ENCODE measurements around the gene ZSCAN12. TPM values are rescaled to one million over a fixed set of nuclear protein-coding genes. Genes with fewer than 3 reads are reported as not detected.
A peak's percentile ranks its signal among the peaks of the same experiment; 100 is the strongest.
"Not testable (repeated sequence)": the region's sequence is repeated elsewhere in the genome, so short reads cannot be mapped to it uniquely, and the experiment has no call there.

The ZSCAN12 gene
- total RNA-seq, 2 experiments from 2014 or later = 4.4 to 4.7 TPM

GRCh38 chr6:28365590-28365989 lies 34.0 kb downstream of the ZSCAN12 start:
- H3K4me3 Mint-ChIP-seq; DNase-seq; H3K27me3 Mint-ChIP-seq (ENCODE audit: low read depth); intact Hi-C loops (cut with micrococcal nuclease); H3K4me1 Mint-ChIP-seq (ENCODE audit: low read depth); H3K27ac Mint-ChIP-seq; H3K9me3 Mint-ChIP-seq: not testable (repeated sequence)
- CTCF ChIA-PET = interaction anchor here (1.0 to 1.1 kb wide), 2 partner anchors 9 to 27 kb away, joined by 3 to 4 read pairs; no protein-coding TSS in a partner anchor
- H3K36me3 Mint-ChIP-seq (ENCODE audit: low read depth) = peaks cover 14% of the 10 kb centered on the region

GRCh38 chr6:28360961-28361360 lies 38.6 kb downstream of the ZSCAN12 start:
- CTCF ChIA-PET = no interaction called here
- DNase-seq = no peak
- Mint-ChIP-seq H3K4me1 (ENCODE audit: low read depth) (peaks cover 3% of the 10 kb centered on the region), H3K27ac (no peak overlapping the region), H3K36me3 (ENCODE audit: low read depth) (peaks cover 12% of the 10 kb centered on the region), H3K4me3 (no peak overlapping the region), H3K9me3 (no peaks in the 10 kb centered on the region), H3K27me3 (ENCODE audit: low read depth) (no peaks in the 10 kb centered on the region)
- intact Hi-C loops (cut with micrococcal nuclease) = no loop called here

- CTCF ChIA-PET; H3K27me3 Mint-ChIP-seq (ENCODE audit: low read depth); H3K4me1 Mint-ChIP-seq (ENCODE audit: low read depth); intact Hi-C loops (cut with micrococcal nuclease); H3K9me3 Mint-ChIP-seq; H3K27ac Mint-ChIP-seq; H3K36me3 Mint-ChIP-seq (ENCODE audit: low read depth); H3K4me3 Mint-ChIP-seq; DNase-seq: not testable (repeated sequence)
Observed at GRCh38 chr6:28359562-28359961, 40.0 kb downstream of the ZSCAN12 start.

- Mint-ChIP-seq H3K27me3 (ENCODE audit: low read depth) (no peaks in the 10 kb centered on the region), H3K4me3 (no peak overlapping the region), H3K27ac (no peak overlapping the region), H3K36me3 (ENCODE audit: low read depth) (peaks cover 2% of the 10 kb centered on the region), H3K9me3 (no peaks in the 10 kb centered on the region), H3K4me1 (ENCODE audit: low read depth) (peaks cover 14% of the 10 kb centered on the region)
- no peak for DNase-seq
- intact Hi-C loops (cut with micrococcal nuclease) = loop anchor here (2.0 kb wide), 1 partner anchor 534 kb away; no protein-coding TSS in a partner anchor
- CTCF ChIA-PET = interaction anchor here (1.1 to 2.9 kb wide), 6 partner anchors 15 to 224 kb away, joined by 3 to 27 read pairs (median 8); partner anchors contain the start of genes ZKSCAN8 and ZSCAN31
Observed at GRCh38 chr6:28357036-28357435, 42.5 kb downstream of the ZSCAN12 start.

GRCh38 chr6:28356666-28357020 lies 42.9 kb downstream of the ZSCAN12 start:
- intact Hi-C loops (cut with micrococcal nuclease) = loop anchor here (1.0 to 2.0 kb wide), 4 partner anchors 87 to 534 kb away; no protein-coding TSS in a partner anchor
- H3K4me1 Mint-ChIP-seq (ENCODE audit: low read depth) = peaks cover 16% of the 10 kb centered on the region
- peaks cover 2% of the 10 kb centered on the region for H3K36me3 Mint-ChIP-seq (ENCODE audit: low read depth)
- CTCF ChIA-PET = interaction anchor here (0.6 to 2.9 kb wide), 16 partner anchors 9 to 1136 kb away, joined by 3 to 27 read pairs (median 4); partner anchors contain the start of genes ZKSCAN4, ZKSCAN8 and ZSCAN31
- no peak overlapping the region for H3K27ac Mint-ChIP-seq
- no peak for DNase-seq
- H3K4me3 Mint-ChIP-seq = no peak overlapping the region
- H3K9me3 Mint-ChIP-seq = no peaks in the 10 kb centered on the region
- no peaks in the 10 kb centered on the region for H3K27me3 Mint-ChIP-seq (ENCODE audit: low read depth)

- Mint-ChIP-seq H3K27me3 (ENCODE audit: low read depth) (no peaks in the 10 kb centered on the region), H3K9me3 (no peaks in the 10 kb centered on the region), H3K27ac (peak overlapping the region; percentile 75), H3K4me3 (peak overlapping the region; percentile 80), H3K36me3 (ENCODE audit: low read depth) (peaks cover 2% of the 10 kb centered on the region), H3K4me1 (ENCODE audit: low read depth) (peaks cover 23% of the 10 kb centered on the region)
- peak; percentile 79 for DNase-seq
- intact Hi-C loops (cut with micrococcal nuclease) = loop anchor here (1.0 to 2.0 kb wide), 5 partner anchors 87 to 533 kb away; no protein-coding TSS in a partner anchor
- CTCF ChIA-PET = interaction anchor here (0.6 to 2.9 kb wide), 26 partner anchors 9 to 1137 kb away, joined by 3 to 27 read pairs (median 3); partner anchors contain the start of genes ZKSCAN4, ZKSCAN8 and ZSCAN31
Observed at GRCh38 chr6:28355743-28356665, 43.5 kb downstream of the ZSCAN12 start.

GRCh38 chr6:28354688-28355554 lies 44.6 kb downstream of the ZSCAN12 start:
- Mint-ChIP-seq H3K4me3 (peak overlapping the region; percentile 80), H3K4me1 (ENCODE audit: low read depth) (peaks cover 29% of the 10 kb centered on the region), H3K27ac (no peak overlapping the region), H3K9me3 (no peaks in the 10 kb centered on the region), H3K27me3 (ENCODE audit: low read depth) (no peaks in the 10 kb centered on the region), H3K36me3 (ENCODE audit: low read depth) (no peaks in the 10 kb centered on the region)
- no peak for DNase-seq
- intact Hi-C loops (cut with micrococcal nuclease) = loop anchor here (2.0 kb wide), 1 partner anchor 142 kb away; no protein-coding TSS in a partner anchor
- CTCF ChIA-PET = interaction anchor here (0.8 to 2.9 kb wide), 10 partner anchors 17 to 301 kb away, joined by 3 to 27 read pairs (median 3); partner anchors contain the start of genes ZKSCAN8 and ZSCAN31

GRCh38 chr6:28353981-28354676 lies 45.4 kb downstream of the ZSCAN12 start:
- CTCF ChIA-PET = interaction anchor here (0.8 to 2.9 kb wide), 3 partner anchors 9 to 216 kb away, joined by 3 to 10 read pairs (median 3); partner anchors contain the start of gene ZSCAN31
- no peak for DNase-seq
- intact Hi-C loops (cut with micrococcal nuclease) = loop anchor here (2.0 kb wide), 1 partner anchor 141 kb away; no protein-coding TSS in a partner anchor

GRCh38 chr6:28353356-28353755 lies 46.2 kb downstream of the ZSCAN12 start:
- CTCF ChIA-PET = interaction anchor here (0.8 kb wide), 1 partner anchor 10 kb away, joined by 3 read pairs; no protein-coding TSS in a partner anchor

More at GRCh38 chr6:28353981-28354676, 45.4 kb downstream of the ZSCAN12 start:
- H3K4me3 Mint-ChIP-seq = no peak overlapping the region
- peaks cover 31% of the 10 kb centered on the region for H3K4me1 Mint-ChIP-seq (ENCODE audit: low read depth)
- no peaks in the 10 kb centered on the region for H3K9me3 Mint-ChIP-seq
- no peak overlapping the region for H3K27ac Mint-ChIP-seq
- no peaks in the 10 kb centered on the region for H3K27me3 Mint-ChIP-seq (ENCODE audit: low read depth)
- no peaks in the 10 kb centered on the region for H3K36me3 Mint-ChIP-seq (ENCODE audit: low read depth)

GRCh38 chr6:28351493-28351925 lies 48.0 kb downstream of the ZSCAN12 start:
- intact Hi-C loops (cut with micrococcal nuclease) = no loop called here

More at GRCh38 chr6:28353356-28353755, 46.2 kb downstream of the ZSCAN12 start:
- intact Hi-C loops (cut with micrococcal nuclease) = no loop called here
- Mint-ChIP-seq H3K27me3 (ENCODE audit: low read depth) (no peaks in the 10 kb centered on the region), H3K27ac (no peak overlapping the region), H3K4me3 (no peak overlapping the region), H3K4me1 (ENCODE audit: low read depth) (peaks cover 31% of the 10 kb centered on the region), H3K9me3 (no peaks in the 10 kb centered on the region), H3K36me3 (ENCODE audit: low read depth) (no peaks in the 10 kb centered on the region)
- no peak for DNase-seq

GRCh38 chr6:28351087-28351486 lies 48.5 kb downstream of the ZSCAN12 start:
- Mint-ChIP-seq H3K4me3 (peak overlapping the region; percentile 6), H3K36me3 (ENCODE audit: low read depth) (no peaks in the 10 kb centered on the region), H3K27ac (no peak overlapping the region), H3K4me1 (ENCODE audit: low read depth) (peaks cover 30% of the 10 kb centered on the region), H3K27me3 (ENCODE audit: low read depth) (peaks cover 4% of the 10 kb centered on the region), H3K9me3 (no peaks in the 10 kb centered on the region)
- no peak for DNase-seq
- intact Hi-C loops (cut with micrococcal nuclease) = no loop called here
- CTCF ChIA-PET = interaction anchor here (0.8 kb wide), 1 partner anchor 175 kb away, joined by 3 read pairs; no protein-coding TSS in a partner anchor

More at GRCh38 chr6:28351493-28351925, 48.0 kb downstream of the ZSCAN12 start:
- DNase-seq = no peak
- H3K27me3 Mint-ChIP-seq (ENCODE audit: low read depth) = peaks cover 4% of the 10 kb centered on the region
- H3K36me3 Mint-ChIP-seq (ENCODE audit: low read depth) = no peaks in the 10 kb centered on the region
- no peaks in the 10 kb centered on the region for H3K9me3 Mint-ChIP-seq
- no peak overlapping the region for H3K4me3 Mint-ChIP-seq
- CTCF ChIA-PET = no interaction called here
- H3K4me1 Mint-ChIP-seq (ENCODE audit: low read depth) = peaks cover 31% of the 10 kb centered on the region
- no peak overlapping the region for H3K27ac Mint-ChIP-seq

All from activated naive CD4-positive, alpha-beta T cell treated with anti-CD3 and anti-CD28 coated beads for 36 hours (primary cell).